ENCODE results near the gene MAL.

DNA sequence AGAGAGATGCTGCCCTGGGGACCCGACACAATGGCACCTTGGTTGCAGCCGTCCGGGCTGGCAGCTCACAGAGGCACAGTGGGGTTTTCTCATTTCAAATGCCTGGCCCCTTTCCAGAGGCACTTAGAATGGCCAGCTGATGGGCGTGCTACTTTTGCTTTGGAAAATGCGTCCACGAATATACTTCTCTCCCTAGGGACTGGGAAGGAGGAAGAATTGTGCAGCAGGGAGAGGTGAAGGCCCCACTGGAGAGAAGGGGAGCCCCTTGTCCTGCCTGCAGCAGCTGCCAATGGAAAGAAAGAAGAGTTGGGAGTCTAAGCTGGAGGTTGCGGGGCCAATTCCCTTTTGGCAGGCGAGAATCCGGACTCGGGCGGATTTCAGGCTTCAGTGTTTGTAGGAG is 1.1 kb upstream of the MAL start:
- TF ChIP-seq POLR2A (IDR thresholded peaks at IDR 0.05): no peak
- TF ChIP-seq, protein P1, sequence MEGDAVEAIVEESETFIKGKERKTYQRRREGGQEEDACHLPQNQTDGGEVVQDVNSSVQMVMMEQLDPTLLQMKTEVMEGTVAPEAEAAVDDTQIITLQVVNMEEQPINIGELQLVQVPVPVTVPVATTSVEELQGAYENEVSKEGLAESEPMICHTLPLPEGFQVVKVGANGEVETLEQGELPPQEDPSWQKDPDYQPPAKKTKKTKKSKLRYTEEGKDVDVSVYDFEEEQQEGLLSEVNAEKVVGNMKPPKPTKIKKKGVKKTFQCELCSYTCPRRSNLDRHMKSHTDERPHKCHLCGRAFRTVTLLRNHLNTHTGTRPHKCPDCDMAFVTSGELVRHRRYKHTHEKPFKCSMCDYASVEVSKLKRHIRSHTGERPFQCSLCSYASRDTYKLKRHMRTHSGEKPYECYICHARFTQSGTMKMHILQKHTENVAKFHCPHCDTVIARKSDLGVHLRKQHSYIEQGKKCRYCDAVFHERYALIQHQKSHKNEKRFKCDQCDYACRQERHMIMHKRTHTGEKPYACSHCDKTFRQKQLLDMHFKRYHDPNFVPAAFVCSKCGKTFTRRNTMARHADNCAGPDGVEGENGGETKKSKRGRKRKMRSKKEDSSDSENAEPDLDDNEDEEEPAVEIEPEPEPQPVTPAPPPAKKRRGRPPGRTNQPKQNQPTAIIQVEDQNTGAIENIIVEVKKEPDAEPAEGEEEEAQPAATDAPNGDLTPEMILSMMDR (IDR thresholded peaks at IDR 0.05): no peak

Measured in prostate gland (tissue), 2 donors.